ENCODE data around the gene ARMC5. TPM values are rescaled to one million over a fixed set of nuclear protein-coding genes. Genes with fewer than 3 reads are reported as not detected.

ARMC5 gene
- total RNA-seq, 1 donor = 39.3 TPM

Other genes starting within 250 kb of the ARMC5 start
- gene TRIM72, start 245.4 kb upstream of the ARMC5 start, total RNA-seq = under 0.01 TPM
- gene PYDC1, start 242.4 kb upstream of the ARMC5 start, total RNA-seq = not detected
- 6.2 TPM for gene ITGAM, start 199.5 kb upstream of the ARMC5 start, total RNA-seq
- 18.6 TPM for gene ITGAX, start 104.3 kb upstream of the ARMC5 start, total RNA-seq
- gene ITGAD, start 66.2 kb upstream of the ARMC5 start, total RNA-seq = not detected
- gene COX6A2, start 31.1 kb upstream of the ARMC5 start, total RNA-seq = not detected
- 1.1 TPM for gene ZNF843, start 16.7 kb upstream of the ARMC5 start, total RNA-seq
- 9.4 TPM for gene TGFB1I1, start 12.7 kb downstream of the ARMC5 start, total RNA-seq
- 0.81 TPM for gene SLC5A2, start 23.6 kb downstream of the ARMC5 start, total RNA-seq
- gene RUSF1, start 48.9 kb downstream of the ARMC5 start, total RNA-seq = 83.2 TPM
- gene AHSP, start 68.4 kb downstream of the ARMC5 start, total RNA-seq = 1.6 TPM